Fibroblast of lung (primary cell): ENCODE data around the gene NAA80. TPM values are rescaled to one million over a fixed set of nuclear protein-coding genes. Genes with fewer than 3 reads are reported as not detected.

Experiments used
- DNase-seq, 2 donors: peaks; one replicate each; pipeline versions ENCODE4 v3.0.0 to v3.0.0-alpha.2; 2010; ENCODE audit warnings: low read depth in 2 of 2
- H2AFZ ChIP-seq: 2 replicates; pipeline ENCODE4 v1.5.1; 2012; ENCODE audit warnings: low read length, control low read depth, inconsistent platforms
- H3K27ac ChIP-seq: 2 replicates; pipeline ENCODE4 v1.5.1; 2011; ENCODE audit warnings: low read length, control low read depth; ENCODE audit not compliant: insufficient read depth
- H3K27me3 ChIP-seq: 2 replicates; pipeline ENCODE4 v1.5.1; 2011; ENCODE audit warnings: mild to moderate bottlenecking, low read length; ENCODE audit not compliant: control insufficient read depth, insufficient read depth
- H3K36me3 ChIP-seq: 2 replicates; pipeline ENCODE4 v1.5.1; 2011; ENCODE audit warnings: low read length; ENCODE audit not compliant: control insufficient read depth, insufficient read depth
- H3K4me1 ChIP-seq: 2 replicates; pipeline ENCODE4 v1.5.1; 2011; ENCODE audit warnings: low read length; ENCODE audit not compliant: control insufficient read depth, insufficient read depth; ENCODE audit errors: extremely low read depth
- H3K4me2 ChIP-seq: 2 replicates; pipeline ENCODE4 v1.5.1; 2011; ENCODE audit warnings: low read length, control low read depth; ENCODE audit not compliant: insufficient read depth; ENCODE audit errors: extremely low read depth
- H3K4me3 ChIP-seq, 4 experiments: fragments of 200-600 bp in 1 of 4; sonication (generic) in 1 of 4; replicated peaks in 1 of 4; 2 replicates each; pipeline ENCODE4 v1.5.1; 2011 to 2016; ENCODE audit warnings: low read length in 4 of 4, low read depth in 3 of 4, mild to moderate bottlenecking in 3 of 4, control low read depth in 2 of 4, inconsistent platforms in 1 of 4, mixed read lengths in 1 of 4; ENCODE audit not compliant: insufficient read depth in 1 of 4; ENCODE audit errors: control extremely low read depth in 1 of 4
- H3K79me2 ChIP-seq: 2 replicates; pipeline ENCODE4 v1.5.1; 2012; ENCODE audit warnings: mild to moderate bottlenecking, low read length, inconsistent platforms; ENCODE audit not compliant: control insufficient read depth, insufficient read depth
- H3K9ac ChIP-seq: 2 replicates; pipeline ENCODE4 v1.5.1; 2011; ENCODE audit warnings: mild to moderate bottlenecking, low read length, control low read depth; ENCODE audit not compliant: insufficient read depth
- H3K9me3 ChIP-seq: 2 replicates; pipeline ENCODE4 v1.5.1; 2012; ENCODE audit warnings: low read depth, low read length; ENCODE audit not compliant: control insufficient read depth, insufficient read depth
- H4K20me1 ChIP-seq: 2 replicates; pipeline ENCODE4 v1.5.1; 2011; ENCODE audit warnings: low read length; ENCODE audit not compliant: control insufficient read depth, insufficient read depth; ENCODE audit errors: extremely low read depth
- CTCF ChIP-seq, 2 donors: IDR thresholded peaks in 1 of 2; conservative IDR thresholded peaks in 1 of 2; 1 replicate in 1 of 2; 2 replicates in 1 of 2; pipeline ENCODE4 v1.5.1; 2011 to 2012; ENCODE audit warnings: low read length in 2 of 2, control low read depth in 1 of 2, inconsistent platforms in 1 of 2, low read depth in 1 of 2, mild to moderate bottlenecking in 1 of 2
- EZH2 ChIP-seq: IDR thresholded peaks from 2 replicates; pipeline ENCODE4 v1.5.1; 2012; ENCODE audit warnings: low read length, control low read depth, mild to moderate bottlenecking; ENCODE audit errors: missing control alignments
- polyA plus RNA-seq, 2 donors: library from polyadenylated mRNA; depleted of rRNA in 1 of 2; stranded (reverse) in 1 of 2; unstranded in 1 of 2; fragments of >200 nt; gene quantifications; 2 replicates each; pipeline ENCODE4 v1.2.1, GENCODE V29; 2011 to 2012; ENCODE audit warnings: missing spikeins in 1 of 2
- total RNA-seq: library from RNA; depleted of rRNA; stranded (reverse); fragments of >200 nt; gene quantifications from 2 replicates; pipeline ENCODE4 v1.2.1, GENCODE V29; 2014

NAA80 gene
- total and polyA plus RNA-seq, 2 donors (not counting 1 experiment from before 2014, with no cell fraction given): 3.1 to 3.8 TPM

DNA sequence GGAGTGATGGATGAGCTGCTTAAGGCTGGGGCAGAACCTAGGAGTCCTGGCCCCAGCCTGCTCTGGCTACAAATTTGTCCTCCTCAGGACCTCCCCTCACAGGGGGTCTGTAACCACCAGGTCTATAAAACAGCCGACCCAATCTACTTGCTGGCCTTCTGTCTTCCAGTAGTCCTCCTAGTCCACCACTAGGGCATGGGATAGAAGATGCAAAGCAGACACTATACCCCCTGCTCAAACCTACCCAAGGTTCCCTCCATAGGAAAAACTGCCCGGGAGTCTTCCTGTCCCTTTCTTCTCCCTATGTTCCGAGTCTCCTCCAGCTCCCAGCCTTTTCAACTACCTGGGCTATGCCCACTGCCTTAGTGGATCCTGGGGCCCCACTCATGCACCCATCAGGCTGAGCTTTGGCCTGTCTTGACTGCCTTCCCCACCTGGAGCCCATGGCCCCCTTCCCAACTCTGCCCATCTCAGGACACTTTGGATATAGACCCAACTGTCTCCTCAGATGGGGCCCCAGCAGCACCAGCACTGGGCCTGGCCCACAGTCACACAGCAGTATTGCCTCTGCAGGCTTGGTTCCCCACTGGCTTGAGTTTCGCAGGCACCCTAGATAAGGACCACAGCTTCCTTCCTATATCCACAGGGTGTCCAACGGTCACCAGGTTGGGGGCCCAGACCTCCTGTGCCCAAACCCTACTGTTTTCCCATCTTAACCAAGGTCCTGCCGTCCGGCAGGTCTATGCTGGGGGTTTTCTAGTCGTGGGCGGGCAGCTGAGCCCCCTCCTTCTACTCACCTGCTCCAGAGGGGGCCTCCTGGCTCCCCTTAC, 1.1 kb downstream of the NAA80 start:
- no peaks in the 10 kb centered on the region for H3K9me3 ChIP-seq
- no peak for DNase-seq
- H3K9ac ChIP-seq: peak overlapping the region; percentile 84
- no peaks in the 10 kb centered on the region for H4K20me1 ChIP-seq
- no peaks in the 10 kb centered on the region for H3K79me2 ChIP-seq
- no peak overlapping the region for H2AFZ ChIP-seq
- H3K27ac ChIP-seq: peak overlapping the region; percentile 92
- peak overlapping the region; percentile 65 to 92 (median 88) for H3K4me3 ChIP-seq
- TF ChIP-seq EZH2 (no peak), CTCF (conservative IDR thresholded peaks at IDR 0.05 in 1 of 2, IDR thresholded peaks at IDR 0.05 in 1 of 2; ENCODE audit: low read depth in 1 of 2, low read length in 2 of 2) (peak in 1 of 2 donors; percentile 17)
- H3K4me2 ChIP-seq: peak overlapping the region; percentile 93
- H3K27me3 ChIP-seq: no peaks in the 10 kb centered on the region
- peaks cover 2% of the 10 kb centered on the region for H3K36me3 ChIP-seq
- H3K4me1 ChIP-seq: peaks cover 15% of the 10 kb centered on the region

DNA sequence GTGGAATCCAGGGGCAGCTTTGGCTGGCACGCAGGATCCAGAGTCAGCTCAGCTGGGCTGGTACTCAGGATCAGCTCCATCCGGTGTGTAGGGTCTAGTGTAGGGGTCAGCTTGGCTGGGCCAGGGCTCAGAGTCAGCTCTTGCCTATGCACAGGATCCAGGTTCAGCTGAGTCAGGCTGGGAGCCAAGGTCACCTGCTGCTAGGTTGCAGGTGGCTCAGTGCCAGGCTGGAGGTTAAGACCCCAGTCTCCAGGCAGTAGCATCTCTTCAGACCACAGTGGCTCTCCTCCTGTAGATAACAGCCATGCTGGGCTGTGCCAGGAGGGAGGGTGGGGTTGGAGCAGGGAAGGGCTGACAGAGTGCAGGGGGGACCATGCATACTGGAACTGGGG, 1.8 kb downstream of the NAA80 start:
- no peaks in the 10 kb centered on the region for H4K20me1 ChIP-seq
- H3K4me2 ChIP-seq: no peak overlapping the region
- H3K79me2 ChIP-seq: no peaks in the 10 kb centered on the region
- H3K27ac ChIP-seq: no peak overlapping the region
- DNase-seq: no peak
- H2AFZ ChIP-seq: no peak overlapping the region
- H3K36me3 ChIP-seq: peaks cover 2% of the 10 kb centered on the region
- H3K4me1 ChIP-seq: peaks cover 20% of the 10 kb centered on the region
- no peaks in the 10 kb centered on the region for H3K27me3 ChIP-seq
- no peak overlapping the region for H3K4me3 ChIP-seq
- H3K9ac ChIP-seq: no peak overlapping the region
- H3K9me3 ChIP-seq: no peaks in the 10 kb centered on the region
- TF ChIP-seq CTCF (conservative IDR thresholded peaks at IDR 0.05 in 1 of 2, IDR thresholded peaks at IDR 0.05 in 1 of 2; ENCODE audit: low read depth in 1 of 2, low read length in 2 of 2): no peak
- TF ChIP-seq EZH2: no peak

GRCh38 chr3:50296721-50297383, 2.4 kb downstream of the NAA80 start:
- no peaks in the 10 kb centered on the region for H3K9me3 ChIP-seq
- no peak overlapping the region for H2AFZ ChIP-seq

More at GRCh38 chr3:50296721-50297383, 2.4 kb downstream of the NAA80 start:
- no peak overlapping the region for H3K27ac ChIP-seq
- no peak overlapping the region for H3K4me3 ChIP-seq
- no peak overlapping the region for H3K9ac ChIP-seq
- TF ChIP-seq CTCF (conservative IDR thresholded peaks at IDR 0.05 in 1 of 2, IDR thresholded peaks at IDR 0.05 in 1 of 2; ENCODE audit: low read depth in 1 of 2, low read length in 2 of 2) (no peak), EZH2 (no peak)
- no peak for DNase-seq
- H3K79me2 ChIP-seq: peaks cover under 1% of the 10 kb centered on the region
- H3K4me2 ChIP-seq: no peak overlapping the region
- no peaks in the 10 kb centered on the region for H4K20me1 ChIP-seq
- no peaks in the 10 kb centered on the region for H3K27me3 ChIP-seq
- peaks cover 2% of the 10 kb centered on the region for H3K36me3 ChIP-seq
- H3K4me1 ChIP-seq: peaks cover 20% of the 10 kb centered on the region
